DOHH2 (cell line): ENCODE results near the gene MBP.

Source experiments
- CTCF ChIP-seq: fragments of 200-600 bp; sonication (generic); IDR thresholded peaks from one replicate; pipeline ENCODE4 v1.5.1; 2014; ENCODE audit warnings: antibody characterized with exemption, mild to moderate bottlenecking, low read depth, low read length; ENCODE audit not compliant: poor library complexity, severe bottlenecking
- EZH2phosphoT487 ChIP-seq: fragments of 200-600 bp; sonication (generic); IDR thresholded peaks from 2 replicates; pipeline ENCODE4 v1.6.1; 2017; ENCODE audit warnings: borderline replicate concordance, mild to moderate bottlenecking, antibody characterized with exemption, low read length, moderate library complexity, mixed read lengths

GRCh38 chr18:77110400-77110799, 22.2 kb downstream of the MBP start:
- no peak for TF ChIP-seq CTCF
- no peak for TF ChIP-seq EZH2phosphoT487
